ENCODE results near the gene NDC1. TPM values are rescaled to one million over a fixed set of nuclear protein-coding genes. Genes with fewer than 3 reads are reported as not detected.

NDC1 gene
- total and polyA plus RNA-seq, 2 of the 4 experiments (the other 2 are of a cell fraction) = 11.8 to 33.9 TPM

DNA sequence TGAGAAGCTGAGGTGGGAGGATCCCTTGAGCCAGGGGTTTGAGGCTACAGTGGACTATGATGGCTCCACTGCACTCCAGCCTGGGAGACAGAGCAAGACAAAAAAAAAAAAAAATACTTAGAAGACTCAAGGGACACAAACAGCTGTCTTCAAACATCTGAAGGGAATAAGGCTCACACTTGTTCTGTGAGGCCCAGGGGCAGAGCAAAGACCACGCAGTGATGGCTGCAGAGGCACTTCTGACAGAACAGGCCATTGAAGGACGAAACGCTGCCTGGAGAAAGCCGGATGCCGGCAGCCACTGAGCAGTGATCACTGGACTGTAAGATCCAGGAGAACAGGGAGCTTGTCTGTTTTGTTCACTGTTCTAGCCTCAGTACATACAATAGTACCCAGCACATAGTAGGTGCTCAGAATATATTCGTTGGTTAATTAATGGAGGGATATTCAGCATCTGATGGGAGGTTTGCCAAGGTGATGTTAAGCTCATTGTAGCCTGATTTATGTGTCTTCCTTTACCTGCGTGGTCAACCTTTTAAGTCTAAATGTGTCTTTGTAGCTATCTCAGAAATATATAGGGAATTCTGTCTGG is 12.1 kb upstream of the NDC1 start:
- Histone ChIP-seq H3K36me3 (ENCODE audit: control insufficient read depth, insufficient read depth, low read length) (peaks cover 12% of the 10 kb centered on the region), H3K56ac (ENCODE audit: extremely low read depth, insufficient read depth, low read length) (no peak overlapping the region), H3K23ac (ENCODE audit: low read depth, low read length) (no peak overlapping the region), H3K27ac (ENCODE audit: insufficient read depth, low read length) (no peak overlapping the region), H3K79me1 (ENCODE audit: low read depth in 1 of 2, low read length in 2 of 2) (no peaks in the 10 kb centered on the region), H3K14ac (replicated peaks; ENCODE audit: low read depth, low read length) (no peak overlapping the region), H2BK20ac (ENCODE audit: low read depth, low read length) (no peak overlapping the region), H3K27me3 (ENCODE audit: control insufficient read depth, insufficient read depth, low read length) (no peaks in the 10 kb centered on the region), H2AK5ac (ENCODE audit: low read depth, low read length) (no peak overlapping the region), H2BK5ac (ENCODE audit: low read depth, low read length, poor library complexity, severe bottlenecking) (no peak overlapping the region), H3K4me2 (ENCODE audit: low read depth, low read length) (no peak overlapping the region), H4K91ac (ENCODE audit: insufficient read depth, low read depth, low read length) (no peak overlapping the region), H3K18ac (ENCODE audit: low read depth, low read length) (no peak overlapping the region), H4K5ac (ENCODE audit: low read depth, low read length) (no peak overlapping the region), H3K4ac (ENCODE audit: low read depth, low read length) (no peak overlapping the region), H3K9ac (ENCODE audit: low read depth, low read length) (no peak overlapping the region), H3K9me3 (ENCODE audit: control insufficient read depth, insufficient read depth, low read length) (peaks cover 3% of the 10 kb centered on the region; the same call in 1 of the 2 replicates), H2AFZ (replicated peaks; ENCODE audit: low read length, poor library complexity) (no peak overlapping the region), H3K4me1 (ENCODE audit: control insufficient read depth, insufficient read depth, low read length) (no peaks in the 10 kb centered on the region), H2BK15ac (ENCODE audit: low read depth, low read length) (no peak overlapping the region), H3K9me1 (ENCODE audit: insufficient read depth, low read length) (no peaks in the 10 kb centered on the region; the same call in 1 of the 2 replicates), H2BK120ac (ENCODE audit: low read depth, low read length) (no peak overlapping the region), H4K20me1 (ENCODE audit: insufficient read depth, low read length) (no peaks in the 10 kb centered on the region), H4K8ac (ENCODE audit: low read depth in 2 of 2, low read length in 2 of 2) (no peak overlapping the region), H3K4me3 (ENCODE audit: insufficient read depth, low read depth, low read length) (no peak overlapping the region), H2AK9ac (replicated peaks; ENCODE audit: low read depth, low read length, poor library complexity) (no peak overlapping the region)
- no peak for DNase-seq
- 79% methylated on average over 2 of the region's 7 CpGs; no CpG with 5 or more reads in 1 of the 2 experiments for WGBS, 2 experiments (ENCODE audit: extremely low coverage in 2 of 2, insufficient read length in 1 of 2)
- ChIA-PET CTCF (interaction anchor here (1.2 kb wide), 1 partner anchor 11 kb away, joined by 4 read pairs; no protein-coding TSS in a partner anchor), POLR2A (ENCODE audit: unreplicated experiment) (interaction anchor here (0.7 kb wide), 1 partner anchor 385 kb away, joined by 4 read pairs; no protein-coding TSS in a partner anchor)
- no peak for ATAC-seq (ENCODE audit: low read depth)
- dilution Hi-C loops (cut with HindIII; ENCODE audit: low sequenced_read_pairs, unreplicated experiment) = no loop called here
- in situ Hi-C loops (cut with MboI; ENCODE audit: low sequenced_read_pairs) = loop anchor here (25.0 kb wide), 4 partner anchors 212 to 937 kb away; partner anchors contain the start of genes CYB5RL, MRPL37, TCEANC2 and TMEM59
- intact Hi-C loops (cut with micrococcal nuclease) = loop anchor here (10.0 kb wide), 1 partner anchor 965 kb away; no protein-coding TSS in a partner anchor
- TF ChIP-seq CTCF (conservative IDR thresholded peaks at IDR 0.05; ENCODE audit: low read depth, low read length) (no peak), BHLHE40 (IDR thresholded peaks at IDR 0.05; ENCODE audit: low read depth, low read length) (no peak)
- BruUV-seq (replicated peaks) = no TSS peak

All from IMR-90 (cell line).